GM10248 (cell line): ENCODE results near the gene CCL24.
"Not testable (repeated sequence)": the region's sequence is repeated elsewhere in the genome, so short reads cannot be mapped to it uniquely, and the experiment has no call there.

Source experiments
- CTCF ChIA-PET: fragments of 300-600 bp; sonication (Branson Sonifier 250); formaldehyde crosslinking; extraction: SDS; loops from one replicate; lab custom pipeline; 2021; ENCODE audit warnings: antibody characterized with exemption; lab: Yijun Ruan, JAX
- POLR2A ChIA-PET: fragments of 350-650 bp; sonication (Branson Sonifier 250); formaldehyde crosslinking; extraction: SDS; loops from one replicate; lab custom pipeline; 2020; ENCODE audit warnings: antibody characterized with exemption; lab: Yijun Ruan, JAX
- DNase-seq: peaks from one replicate; pipeline ENCODE4 v3.0.0; 2012; ENCODE audit errors: extremely low spot score
- TF ChIP-seq, protein P1 (sequence below): IDR thresholded peaks from 2 replicates; pipeline ENCODE4 v1.5.1; 2012; ENCODE audit warnings: mild to moderate bottlenecking, low read depth; ENCODE audit errors: extremely low read depth, missing control alignments, control extremely low read depth

Gene CCL24, protein sequence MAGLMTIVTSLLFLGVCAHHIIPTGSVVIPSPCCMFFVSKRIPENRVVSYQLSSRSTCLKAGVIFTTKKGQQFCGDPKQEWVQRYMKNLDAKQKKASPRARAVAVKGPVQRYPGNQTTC

DNA sequence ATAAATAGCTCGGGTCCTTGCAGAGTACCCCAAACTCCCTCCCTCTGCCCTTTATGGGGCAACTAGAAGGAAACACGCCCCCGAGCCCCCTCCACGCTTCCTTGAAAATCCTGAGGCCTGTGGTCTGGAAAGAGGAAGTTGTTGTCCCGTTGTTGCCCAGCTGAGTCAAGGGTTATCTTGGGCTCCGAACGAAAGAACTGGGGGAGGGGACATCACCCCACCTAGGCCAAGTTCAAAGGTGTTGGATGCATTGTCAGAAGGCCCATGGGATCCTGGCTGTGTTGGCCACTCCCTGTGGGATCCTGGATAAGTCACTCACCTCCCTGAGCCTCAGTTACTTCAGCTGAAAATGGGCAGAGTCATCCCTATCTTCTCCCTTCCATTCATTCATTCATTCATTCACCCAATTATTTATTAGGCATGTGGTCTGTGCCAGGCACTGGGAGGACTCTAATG lies at the start of gene CCL24:
Gene CCL24, minus strand, starts transcription at position 26 of the 456 bp plus-strand sequence. CDS start 91 bp downstream, outside the sequence.
- no peak for DNase-seq
- TF ChIP-seq, protein P1, sequence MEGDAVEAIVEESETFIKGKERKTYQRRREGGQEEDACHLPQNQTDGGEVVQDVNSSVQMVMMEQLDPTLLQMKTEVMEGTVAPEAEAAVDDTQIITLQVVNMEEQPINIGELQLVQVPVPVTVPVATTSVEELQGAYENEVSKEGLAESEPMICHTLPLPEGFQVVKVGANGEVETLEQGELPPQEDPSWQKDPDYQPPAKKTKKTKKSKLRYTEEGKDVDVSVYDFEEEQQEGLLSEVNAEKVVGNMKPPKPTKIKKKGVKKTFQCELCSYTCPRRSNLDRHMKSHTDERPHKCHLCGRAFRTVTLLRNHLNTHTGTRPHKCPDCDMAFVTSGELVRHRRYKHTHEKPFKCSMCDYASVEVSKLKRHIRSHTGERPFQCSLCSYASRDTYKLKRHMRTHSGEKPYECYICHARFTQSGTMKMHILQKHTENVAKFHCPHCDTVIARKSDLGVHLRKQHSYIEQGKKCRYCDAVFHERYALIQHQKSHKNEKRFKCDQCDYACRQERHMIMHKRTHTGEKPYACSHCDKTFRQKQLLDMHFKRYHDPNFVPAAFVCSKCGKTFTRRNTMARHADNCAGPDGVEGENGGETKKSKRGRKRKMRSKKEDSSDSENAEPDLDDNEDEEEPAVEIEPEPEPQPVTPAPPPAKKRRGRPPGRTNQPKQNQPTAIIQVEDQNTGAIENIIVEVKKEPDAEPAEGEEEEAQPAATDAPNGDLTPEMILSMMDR, result no peak
- POLR2A ChIA-PET, result no interaction called here
- CTCF ChIA-PET, result interaction anchor here (2.5 kb wide), 1 partner anchor 52 kb away, joined by 7 read pairs; no protein-coding TSS in a partner anchor

DNA sequence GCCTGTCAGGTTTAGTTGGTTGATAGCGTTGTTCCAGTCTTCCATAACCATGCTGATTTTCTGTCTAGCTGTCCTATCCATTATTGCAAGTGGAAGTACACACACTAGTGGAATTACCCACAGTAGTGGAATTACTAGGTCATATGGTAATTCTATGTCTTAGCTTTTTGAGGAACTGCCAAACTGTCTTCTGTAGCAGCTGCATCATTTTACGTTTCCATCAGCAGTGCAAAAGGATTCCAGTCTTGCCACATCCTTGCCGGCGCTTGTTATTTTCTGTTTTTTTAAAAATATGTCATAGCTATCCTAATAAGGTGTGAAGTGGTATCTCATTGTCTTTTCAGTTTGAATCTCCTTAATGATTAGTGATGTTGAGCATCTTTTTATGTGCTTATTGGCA lies 48.0 kb upstream of the CCL24 start:
- POLR2A ChIA-PET, result no interaction called here
- CTCF ChIA-PET, result interaction anchor here (2.1 kb wide), 1 partner anchor 159 kb away, joined by 11 read pairs; no protein-coding TSS in a partner anchor
- DNase-seq, result no peak
- TF ChIP-seq, protein P1, result no peak

DNA sequence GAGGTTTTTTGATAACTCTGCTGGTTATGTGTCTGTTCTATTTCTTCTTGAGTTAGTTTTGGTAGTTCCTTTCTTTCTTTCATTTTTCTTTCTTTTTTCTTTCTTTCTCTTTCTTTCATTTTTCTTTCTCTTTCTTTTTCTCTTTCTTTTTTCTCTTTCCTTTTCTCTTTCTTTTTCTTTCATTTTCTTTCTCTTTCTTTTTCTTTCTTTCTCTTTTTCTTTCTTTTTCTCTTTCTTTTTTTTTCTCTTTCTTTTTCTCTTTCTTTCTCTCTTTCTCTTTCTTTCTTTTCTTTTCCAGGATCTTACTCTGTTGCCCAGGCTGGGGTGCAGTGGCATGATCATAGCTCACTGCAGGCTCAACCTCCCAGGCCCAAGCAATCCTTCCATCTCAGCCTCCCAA lies 44.8 kb upstream of the CCL24 start:
- DNase-seq, result no peak
- TF ChIP-seq, protein P1, result no peak
- ChIA-PET POLR2A (no interaction called here), CTCF (no interaction called here)

DNA sequence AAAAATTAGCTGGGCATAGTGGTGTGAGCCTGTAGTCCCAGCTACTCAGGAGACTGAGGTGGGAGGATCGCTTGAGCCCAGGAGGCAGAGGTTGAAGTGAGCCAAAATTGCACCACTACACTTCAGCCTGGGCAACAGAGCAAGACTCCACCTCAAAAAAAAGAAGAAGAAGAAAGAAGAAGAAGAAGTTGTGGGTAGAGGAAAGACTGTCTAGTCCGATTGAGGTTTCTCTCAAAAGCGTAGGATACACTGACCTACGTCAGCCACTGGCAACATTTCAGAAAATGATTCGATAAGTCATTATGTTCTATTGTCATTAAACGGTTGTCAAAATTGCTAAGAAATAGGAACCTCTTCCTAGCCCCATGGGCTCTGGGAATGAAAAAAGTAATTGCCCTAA lies 42.9 kb upstream of the CCL24 start:
- CTCF ChIA-PET, result interaction anchor here (1.2 kb wide), 1 partner anchor 164 kb away, joined by 5 read pairs; no protein-coding TSS in a partner anchor
- no peak for DNase-seq
- POLR2A ChIA-PET, result no interaction called here
- TF ChIP-seq, protein P1, result no peak

- CTCF ChIA-PET, result interaction anchor here (0.7 to 1.1 kb wide), 2 partner anchors 165 to 213 kb away, joined by 3 to 4 read pairs; no protein-coding TSS in a partner anchor
- DNase-seq, POLR2A ChIA-PET: not testable (repeated sequence)
These were observed 41.3 kb upstream of the CCL24 start for GRCh38 chr7:75854813-75855345.

DNA sequence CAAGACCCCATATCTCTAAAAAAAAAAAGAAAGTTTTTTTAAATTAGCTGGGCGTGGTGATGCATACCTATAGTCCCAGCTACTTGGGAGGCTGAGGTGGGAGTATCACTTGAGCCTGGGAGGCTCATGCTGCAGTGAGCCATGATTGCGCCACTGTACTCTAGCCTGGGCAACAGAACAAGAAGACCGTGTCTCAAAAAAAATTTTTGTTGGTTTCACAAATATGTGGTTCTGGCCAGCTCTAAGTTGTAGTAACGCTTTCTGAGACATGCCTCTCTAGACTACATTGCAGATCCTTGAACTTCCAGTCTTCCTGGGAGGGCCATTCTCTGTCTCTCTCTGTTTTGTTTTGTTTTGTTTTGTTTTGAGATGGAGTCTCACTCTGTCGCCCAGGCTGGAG lies 40.6 kb upstream of the CCL24 start:
- POLR2A ChIA-PET, result no interaction called here

More for the DNA sequence above, 40.6 kb upstream of the CCL24 start:
- DNase-seq, result no peak
- TF ChIP-seq, protein P1, result no peak
- CTCF ChIA-PET, result interaction anchor here (0.7 to 1.1 kb wide), 2 partner anchors 166 to 212 kb away, joined by 3 to 4 read pairs; no protein-coding TSS in a partner anchor
